HL-60 (cell line): ENCODE measurements around the gene NFAM1.

ENCODE experiments used
- POLR2AphosphoS5 ChIP-seq: IDR thresholded peaks from 2 replicates; pipeline ENCODE4 v1.6.1; 2012; ENCODE audit warnings: low read depth
- TF ChIP-seq, protein P1 (sequence below): IDR thresholded peaks from one replicate; pipeline ENCODE4 v1.5.1; 2011; ENCODE audit warnings: low read length, control low read depth, inconsistent platforms; ENCODE audit not compliant: insufficient read depth

DNA sequence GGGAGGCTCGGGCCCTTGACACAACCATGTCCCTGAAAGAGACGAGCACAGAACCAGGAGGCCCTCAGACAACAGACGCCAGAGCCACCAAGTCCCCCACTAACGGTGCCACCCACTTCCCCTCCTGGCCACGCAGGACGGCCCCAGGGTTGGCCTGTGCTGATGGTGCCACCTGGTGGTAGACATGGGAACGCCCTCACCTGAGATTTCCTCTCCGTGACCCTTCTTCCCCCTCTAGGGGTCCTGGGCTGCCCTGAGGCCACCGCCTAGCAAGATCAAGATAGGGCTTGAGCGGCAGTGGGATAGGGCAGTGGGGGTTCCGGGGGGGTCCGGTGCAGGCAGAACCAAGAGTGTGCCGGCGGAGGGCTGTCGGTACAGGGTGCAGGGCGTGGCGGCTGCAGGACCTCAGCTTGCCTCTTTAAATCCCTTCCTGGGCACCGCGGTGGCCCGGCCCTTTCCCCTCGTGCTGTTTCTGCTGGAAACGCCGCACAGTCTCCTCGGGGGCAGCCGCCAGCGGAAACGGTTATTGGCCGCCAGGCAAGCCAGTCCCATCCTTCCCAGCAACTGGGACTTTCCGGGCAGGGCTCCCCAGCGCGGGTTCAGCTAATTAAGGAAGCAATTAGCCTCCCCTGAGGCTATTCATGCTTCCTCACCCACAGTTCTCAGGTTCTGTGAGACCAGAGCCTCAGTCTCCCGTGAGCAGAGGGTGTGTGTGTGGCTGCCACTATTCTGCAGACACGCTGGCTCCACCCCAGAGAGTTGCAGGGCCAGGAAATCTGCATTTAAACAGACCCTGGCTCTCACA, 5.5 kb upstream of the NFAM1 start:
- TF ChIP-seq, protein P1, sequence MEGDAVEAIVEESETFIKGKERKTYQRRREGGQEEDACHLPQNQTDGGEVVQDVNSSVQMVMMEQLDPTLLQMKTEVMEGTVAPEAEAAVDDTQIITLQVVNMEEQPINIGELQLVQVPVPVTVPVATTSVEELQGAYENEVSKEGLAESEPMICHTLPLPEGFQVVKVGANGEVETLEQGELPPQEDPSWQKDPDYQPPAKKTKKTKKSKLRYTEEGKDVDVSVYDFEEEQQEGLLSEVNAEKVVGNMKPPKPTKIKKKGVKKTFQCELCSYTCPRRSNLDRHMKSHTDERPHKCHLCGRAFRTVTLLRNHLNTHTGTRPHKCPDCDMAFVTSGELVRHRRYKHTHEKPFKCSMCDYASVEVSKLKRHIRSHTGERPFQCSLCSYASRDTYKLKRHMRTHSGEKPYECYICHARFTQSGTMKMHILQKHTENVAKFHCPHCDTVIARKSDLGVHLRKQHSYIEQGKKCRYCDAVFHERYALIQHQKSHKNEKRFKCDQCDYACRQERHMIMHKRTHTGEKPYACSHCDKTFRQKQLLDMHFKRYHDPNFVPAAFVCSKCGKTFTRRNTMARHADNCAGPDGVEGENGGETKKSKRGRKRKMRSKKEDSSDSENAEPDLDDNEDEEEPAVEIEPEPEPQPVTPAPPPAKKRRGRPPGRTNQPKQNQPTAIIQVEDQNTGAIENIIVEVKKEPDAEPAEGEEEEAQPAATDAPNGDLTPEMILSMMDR: peak; percentile 91
- TF ChIP-seq POLR2AphosphoS5: no peak
